ENCODE measurements around the gene GHRL.

Gene GHRL, protein sequence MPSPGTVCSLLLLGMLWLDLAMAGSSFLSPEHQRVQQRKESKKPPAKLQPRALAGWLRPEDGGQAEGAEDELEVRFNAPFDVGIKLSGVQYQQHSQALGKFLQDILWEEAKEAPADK

GRCh38 chr3:10292505-10293419 is at the start of gene GHRL:
TSS of gene GHRL (minus strand) at chr3:10292947. CDS start at chr3:10290180, 2,767 bp downstream.
- Mint-ChIP-seq H3K9me3 (no peaks in the 10 kb centered on the region), H3K4me1 (peaks cover 20% of the 10 kb centered on the region), H3K4me3 (peak within 1 kb of the TSS; percentile 73), H3K36me3 (peaks cover 7% of the 10 kb centered on the region), H3K27me3 (no peaks in the 10 kb centered on the region), H3K27ac (peak within 1 kb of the TSS; percentile 76)
- peak; percentile 59 to 72 for DNase-seq (ENCODE audit: low spot score in 2 of 2)
- ATAC-seq (ENCODE audit: low read depth): peak; percentile 97

- peaks cover 23% of the 10 kb centered on the region for H3K4me1 Mint-ChIP-seq
- no peak overlapping the region for H3K4me3 Mint-ChIP-seq
- no peak for DNase-seq (ENCODE audit: low spot score in 2 of 2)
- H3K36me3 Mint-ChIP-seq: no peaks in the 10 kb centered on the region
- peaks cover 7% of the 10 kb centered on the region for H3K27me3 Mint-ChIP-seq
- H3K27ac Mint-ChIP-seq: no peak overlapping the region
- no peak for ATAC-seq (ENCODE audit: low read depth)
- no peaks in the 10 kb centered on the region for H3K9me3 Mint-ChIP-seq
Measured at GRCh38 chr3:10341901-10342398, 49.2 kb upstream of the GHRL start.

DNA sequence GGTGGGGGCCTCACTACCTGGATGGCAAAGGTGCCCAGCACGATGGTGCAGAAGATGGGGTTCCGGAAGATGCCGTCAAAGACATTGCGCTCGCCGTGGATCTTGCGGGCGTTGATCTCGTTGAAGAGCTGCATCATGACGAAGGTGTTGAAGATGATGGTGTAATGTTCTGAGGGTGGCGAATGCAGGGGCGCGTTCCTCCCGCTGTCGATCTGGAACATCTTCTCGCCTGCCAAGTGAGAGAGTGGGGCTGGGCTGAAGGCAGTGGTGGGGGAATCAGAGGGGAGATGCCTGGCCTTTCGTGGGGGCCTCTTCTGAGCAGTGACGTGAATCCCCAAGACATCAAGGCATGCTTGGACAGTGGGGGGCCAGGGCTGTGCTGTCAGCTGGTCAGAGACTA is 47.7 kb upstream of the GHRL start:
- Mint-ChIP-seq H3K4me1 (peaks cover 18% of the 10 kb centered on the region), H3K9me3 (no peaks in the 10 kb centered on the region), H3K27ac (no peak overlapping the region), H3K27me3 (peaks cover 7% of the 10 kb centered on the region), H3K4me3 (no peak overlapping the region), H3K36me3 (no peaks in the 10 kb centered on the region)
- DNase-seq (ENCODE audit: low spot score in 2 of 2) (no peak), ATAC-seq (ENCODE audit: low read depth) (no peak)

- H3K27ac Mint-ChIP-seq: no peak overlapping the region
- DNase-seq (ENCODE audit: low spot score in 2 of 2) (no peak), ATAC-seq (ENCODE audit: low read depth) (no peak)
- no peaks in the 10 kb centered on the region for H3K36me3 Mint-ChIP-seq
- peaks cover 20% of the 10 kb centered on the region for H3K4me1 Mint-ChIP-seq
- no peaks in the 10 kb centered on the region for H3K9me3 Mint-ChIP-seq
- no peak overlapping the region for H3K4me3 Mint-ChIP-seq
- H3K27me3 Mint-ChIP-seq: peaks cover 7% of the 10 kb centered on the region
Measured at GRCh38 chr3:10340046-10340445, 47.3 kb upstream of the GHRL start.

GRCh38 chr3:10339376-10339955 is 46.7 kb upstream of the GHRL start:
- Mint-ChIP-seq H3K4me1 (peaks cover 19% of the 10 kb centered on the region), H3K9me3 (no peaks in the 10 kb centered on the region), H3K27me3 (peaks cover 7% of the 10 kb centered on the region), H3K27ac (no peak overlapping the region), H3K36me3 (no peaks in the 10 kb centered on the region), H3K4me3 (no peak overlapping the region)
- no peak for DNase-seq (ENCODE audit: low spot score in 2 of 2)
- ATAC-seq (ENCODE audit: low read depth): no peak

DNA sequence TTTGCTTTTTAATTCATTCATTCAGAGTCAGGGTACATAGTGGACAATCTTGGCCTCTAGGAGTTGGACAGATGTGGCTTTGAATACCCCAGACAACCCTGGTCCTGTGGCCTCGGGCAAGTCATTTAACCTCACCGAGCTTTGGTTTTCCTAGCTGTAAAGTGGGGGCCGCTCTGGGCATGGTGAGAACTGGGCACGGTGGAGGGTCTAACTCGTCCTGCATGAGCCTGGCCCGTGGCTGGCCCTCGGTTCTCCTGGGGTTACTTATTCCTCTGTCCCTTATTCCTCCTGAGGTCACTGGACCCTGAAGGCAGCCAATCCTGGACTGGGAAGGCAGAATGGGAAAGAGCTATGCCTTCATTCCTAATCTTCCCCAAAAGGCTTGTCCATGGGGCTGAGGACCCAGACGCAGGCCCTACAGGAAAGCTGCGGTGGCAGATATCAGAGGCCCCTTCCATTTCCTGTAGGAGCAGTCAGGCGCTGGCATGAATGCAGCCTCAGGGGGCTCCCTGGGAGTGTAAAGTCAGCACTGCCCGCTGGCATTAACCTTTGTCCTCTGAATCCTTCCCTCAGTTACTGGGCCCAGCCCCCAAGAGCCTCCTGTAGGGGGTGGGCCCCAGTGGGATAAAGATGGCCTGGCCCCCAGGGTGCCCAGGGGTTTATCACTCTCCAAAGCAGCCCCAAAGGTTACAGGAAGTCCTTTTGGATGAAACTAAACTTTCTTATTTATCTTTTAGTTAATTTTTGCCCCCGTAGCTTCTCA is 46.0 kb upstream of the GHRL start:
- H3K4me3 Mint-ChIP-seq: no peak overlapping the region
- peaks cover 3% of the 10 kb centered on the region for H3K27me3 Mint-ChIP-seq
- H3K4me1 Mint-ChIP-seq: peaks cover 14% of the 10 kb centered on the region
- peak overlapping the region; percentile 16 for H3K27ac Mint-ChIP-seq
- DNase-seq (ENCODE audit: low spot score in 2 of 2) (no peak), ATAC-seq (ENCODE audit: low read depth) (no peak)
- H3K9me3 Mint-ChIP-seq: no peaks in the 10 kb centered on the region
- H3K36me3 Mint-ChIP-seq: no peaks in the 10 kb centered on the region

GRCh38 chr3:10338164-10338470 is 45.4 kb upstream of the GHRL start:
- Mint-ChIP-seq H3K4me3 (no peak overlapping the region), H3K27ac (peak overlapping the region; percentile 16)

DNA sequence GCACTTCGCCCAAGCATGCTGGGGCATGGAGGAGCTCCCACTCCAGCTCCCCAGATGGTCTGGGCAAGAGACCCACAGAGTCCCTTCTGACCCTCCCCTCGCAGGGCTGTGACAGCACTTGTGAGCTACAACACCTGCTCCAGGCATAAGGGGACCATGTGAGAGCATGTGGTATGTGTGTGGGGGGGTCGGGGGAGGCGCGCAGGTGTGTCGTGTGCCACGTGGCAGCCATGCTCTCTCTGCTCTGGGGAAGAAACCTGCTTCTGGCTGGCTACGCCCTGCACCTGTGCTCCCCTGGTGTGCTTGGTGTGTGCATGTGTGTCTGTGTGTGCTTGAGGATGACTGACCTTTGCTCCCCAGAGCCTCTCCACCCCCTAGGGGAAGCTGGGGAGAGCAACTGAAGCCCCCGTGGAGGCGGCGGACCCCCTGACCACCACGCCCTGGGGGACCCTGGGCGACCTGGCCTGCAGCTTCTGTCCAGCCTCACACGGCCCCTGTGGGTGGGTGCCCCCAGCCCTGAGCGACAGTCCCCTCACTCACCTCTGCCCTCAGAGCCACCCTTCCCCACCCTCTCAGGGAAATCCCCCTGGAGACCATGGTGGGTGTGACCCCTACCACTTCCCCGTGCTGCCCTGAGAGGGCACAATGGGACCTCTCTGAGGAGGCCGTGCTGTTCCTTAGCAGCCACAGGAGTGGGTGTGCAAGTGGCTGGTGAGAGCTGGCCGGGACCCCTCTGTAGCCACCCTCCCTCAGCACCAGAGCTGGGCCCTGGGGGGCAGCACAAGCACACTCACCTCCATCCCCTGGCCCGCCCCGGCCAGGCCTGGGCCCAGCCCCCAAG is 44.8 kb upstream of the GHRL start:
- Mint-ChIP-seq H3K9me3 (no peaks in the 10 kb centered on the region), H3K4me1 (peaks cover 24% of the 10 kb centered on the region), H3K27me3 (no peaks in the 10 kb centered on the region), H3K27ac (no peak overlapping the region), H3K36me3 (no peaks in the 10 kb centered on the region), H3K4me3 (no peak overlapping the region)
- DNase-seq (ENCODE audit: low spot score in 2 of 2) (no peak), ATAC-seq (ENCODE audit: low read depth) (peak; percentile 42)

More at GRCh38 chr3:10338164-10338470, 45.4 kb upstream of the GHRL start:
- DNase-seq (ENCODE audit: low spot score in 2 of 2) (no peak), ATAC-seq (ENCODE audit: low read depth) (no peak)
- Mint-ChIP-seq H3K9me3 (no peaks in the 10 kb centered on the region), H3K4me1 (peaks cover 18% of the 10 kb centered on the region), H3K36me3 (no peaks in the 10 kb centered on the region), H3K27me3 (no peaks in the 10 kb centered on the region)

GRCh38 chr3:10336761-10337160 is 44.0 kb upstream of the GHRL start:
- Mint-ChIP-seq H3K9me3 (no peaks in the 10 kb centered on the region), H3K27me3 (no peaks in the 10 kb centered on the region), H3K36me3 (no peaks in the 10 kb centered on the region), H3K4me3 (no peak overlapping the region), H3K4me1 (peaks cover 29% of the 10 kb centered on the region), H3K27ac (no peak overlapping the region)
- ATAC-seq (ENCODE audit: low read depth): no peak
- DNase-seq (ENCODE audit: low spot score in 2 of 2): no peak

GRCh38 chr3:10335871-10336622 is 43.3 kb upstream of the GHRL start:
- H3K4me3 Mint-ChIP-seq: no peak overlapping the region
- no peaks in the 10 kb centered on the region for H3K9me3 Mint-ChIP-seq
- ATAC-seq (ENCODE audit: low read depth): no peak
- H3K27me3 Mint-ChIP-seq: no peaks in the 10 kb centered on the region
- no peaks in the 10 kb centered on the region for H3K36me3 Mint-ChIP-seq
- no peak overlapping the region for H3K27ac Mint-ChIP-seq
- no peak for DNase-seq (ENCODE audit: low spot score in 2 of 2)
- peaks cover 29% of the 10 kb centered on the region for H3K4me1 Mint-ChIP-seq

DNA sequence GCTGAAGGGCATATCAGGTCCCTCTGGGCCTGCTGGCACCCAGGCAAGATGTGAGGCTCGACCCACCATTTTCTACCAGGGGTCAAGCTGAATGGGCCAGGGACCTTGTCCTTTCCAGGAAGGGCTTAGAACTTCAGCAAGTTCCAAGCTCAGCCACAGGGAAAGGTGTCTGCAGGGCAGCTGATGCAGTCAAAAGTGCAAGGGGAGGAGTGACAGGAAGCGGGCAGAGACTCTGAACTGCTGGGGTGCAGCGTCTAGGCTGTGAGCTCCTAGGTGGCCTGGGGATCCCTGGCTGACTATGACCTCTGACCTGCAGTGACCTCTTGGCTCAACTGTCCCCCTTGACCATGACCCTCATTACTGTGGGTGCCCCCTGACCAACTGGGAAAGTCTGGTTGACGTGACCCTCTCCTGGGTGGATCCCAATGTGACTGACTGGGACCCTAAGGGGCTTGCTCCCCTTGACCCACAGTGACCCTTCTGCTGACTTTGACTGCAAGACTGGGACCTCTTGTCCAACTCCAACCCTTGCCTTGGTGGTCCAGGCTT is 42.5 kb upstream of the GHRL start:
- ATAC-seq (ENCODE audit: low read depth): no peak
- Mint-ChIP-seq H3K27me3 (no peaks in the 10 kb centered on the region), H3K4me1 (peaks cover 29% of the 10 kb centered on the region), H3K4me3 (no peak overlapping the region), H3K27ac (no peak overlapping the region), H3K9me3 (no peaks in the 10 kb centered on the region), H3K36me3 (no peaks in the 10 kb centered on the region)
- no peak for DNase-seq (ENCODE audit: low spot score in 2 of 2)

DNA sequence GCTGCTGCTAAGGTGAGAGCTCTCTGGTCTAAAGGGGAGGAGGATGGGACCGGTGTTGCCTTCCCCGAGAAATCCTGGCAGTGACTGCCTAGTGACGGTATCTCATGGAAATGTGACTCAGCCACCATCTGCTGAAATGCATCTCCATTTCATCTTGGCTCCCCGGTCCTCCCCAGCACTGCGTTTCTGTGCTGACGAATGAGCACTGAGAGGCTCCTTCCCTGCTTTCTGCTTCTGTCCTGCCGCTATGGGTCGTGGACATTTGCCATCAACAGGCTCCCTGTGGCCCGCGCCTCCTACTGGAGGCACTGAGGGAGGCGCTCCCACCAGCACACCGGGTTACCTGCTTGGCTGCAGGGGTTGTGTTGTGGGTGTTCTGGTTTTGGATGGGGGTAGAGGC is 41.7 kb upstream of the GHRL start:
- H3K27me3 Mint-ChIP-seq: peaks cover 2% of the 10 kb centered on the region
- no peak overlapping the region for H3K4me3 Mint-ChIP-seq
- no peak for DNase-seq (ENCODE audit: low spot score in 2 of 2)
- peaks cover 29% of the 10 kb centered on the region for H3K4me1 Mint-ChIP-seq
- H3K9me3 Mint-ChIP-seq: no peaks in the 10 kb centered on the region
- ATAC-seq (ENCODE audit: low read depth): no peak
- H3K27ac Mint-ChIP-seq: no peak overlapping the region
- no peaks in the 10 kb centered on the region for H3K36me3 Mint-ChIP-seq
